Measurements from ENCODE around the gene TRIM8. TPM values are rescaled to one million over a fixed set of nuclear protein-coding genes. Genes with fewer than 3 reads are reported as not detected.
A peak's percentile ranks its signal among the peaks of the same experiment; 100 is the strongest.

The TRIM8 gene
- total and polyA plus RNA-seq, 2 donors (not counting 1 experiment from before 2014, with no cell fraction given): 44.9 to 74.4 TPM

GRCh38 chr10:102649797-102650654 is 5.7 kb downstream of the TRIM8 start:
- peak overlapping the region in 1 of 5 experiments; percentile 29 for H3K4me3 ChIP-seq (ENCODE audit: control extremely low read depth in 1 of 5, extremely low read depth in 1 of 5, insufficient read depth in 1 of 5, low read depth in 2 of 5, low read length in 4 of 5)
- H3K27ac Mint-ChIP-seq: peak overlapping the region; percentile 98
- no peak overlapping the region for H2AFZ ChIP-seq (ENCODE audit: insufficient read depth, low read depth, low read length, poor library complexity, severe bottlenecking)
- peak overlapping the region; percentile 83 for H3K9ac ChIP-seq (ENCODE audit: low read length)
- WGBS (ENCODE audit: insufficient coverage): 82% methylated on average over 11 of the region's 12 CpGs
- CTCF ChIA-PET: interaction anchor here (1.0 to 1.3 kb wide), 3 partner anchors 8 to 33 kb away, joined by 3 to 4 read pairs (median 3); no protein-coding TSS in a partner anchor
- peaks cover 83% of the 10 kb centered on the region for H3K4me1 Mint-ChIP-seq
- H3K27me3 Mint-ChIP-seq: no peaks in the 10 kb centered on the region
- peaks cover 96% of the 10 kb centered on the region for H3K79me2 ChIP-seq (ENCODE audit: control insufficient read depth, insufficient read depth, low read length)
- DNase-seq (no peak), ATAC-seq (ENCODE audit: low read depth) (no peak)
- H3K9me3 Mint-ChIP-seq (ENCODE audit: insufficient read depth): no peaks in the 10 kb centered on the region
- H3K36me3 ChIP-seq (replicated peaks in 1 of 2; ENCODE audit: control extremely low read depth in 1 of 2, control insufficient read depth in 1 of 2, extremely low read depth in 1 of 2, insufficient read depth in 2 of 2, low read length in 1 of 2): peaks cover 0 to 14% of the 10 kb centered on the region in 2 experiments
- H4K20me1 ChIP-seq (ENCODE audit: control insufficient read depth, insufficient read depth, low read length, poor library complexity, severe bottlenecking): peaks cover 81% of the 10 kb centered on the region
- no peaks in the 10 kb centered on the region for H3K27me3 ChIP-seq (replicated peaks in 1 of 4; ENCODE audit: control extremely low read depth in 1 of 4, control insufficient read depth in 3 of 4, insufficient read depth in 4 of 4, low read length in 3 of 4)
- peak overlapping the region; percentile 70 to 90 for H3K27ac ChIP-seq (ENCODE audit: low read length in 2 of 2)
- intact Hi-C loops (cut with micrococcal nuclease): loop anchor here (5.0 kb wide), 3 partner anchors 267 to 833 kb away; partner anchors contain the start of genes CNNM2 and OGA
- H3K9me3 ChIP-seq (ENCODE audit: control extremely low read depth in 1 of 3, control insufficient read depth in 2 of 3, insufficient read depth in 1 of 3, low read length in 2 of 3): no peaks in the 10 kb centered on the region
- peak overlapping the region; percentile 94 for H3K4me2 ChIP-seq (replicated peaks; ENCODE audit: low read depth, low read length, poor library complexity, severe bottlenecking)
- peaks cover 78 to 81% of the 10 kb centered on the region in 2 donors for H3K4me1 ChIP-seq (ENCODE audit: control insufficient read depth in 2 of 2, insufficient read depth in 2 of 2, low read length in 2 of 2)
- H3K4me3 Mint-ChIP-seq: peak overlapping the region; percentile 90
- TF ChIP-seq CTCF (IDR thresholded peaks at IDR 0.05) (no peak), EZH2 (IDR thresholded peaks at IDR 0.05; ENCODE audit: borderline replicate concordance, insufficient read depth, low read depth, low read length, poor library complexity, severe bottlenecking) (no peak)
- POLR2A ChIA-PET: interaction anchor here (0.5 kb wide), 1 partner anchor 551 kb away, joined by 4 read pairs; no protein-coding TSS in a partner anchor
